Upper lobe of left lung (tissue), 4 donors: ENCODE measurements around the gene RIIAD1.

Experiments used
- EP300 ChIP-seq, 4 donors: sonication (generic); formaldehyde crosslinking; IDR thresholded peaks; one replicate each; pipeline ENCODE4 v1.5.1; 2017; ENCODE audit warnings: antibody characterized with exemption in 4 of 4, control low read depth in 2 of 4
- POLR2A ChIP-seq, 4 donors: fragments of 450-650 bp; IDR thresholded peaks; one replicate each; pipeline ENCODE4 v1.5.1; 2016 to 2017; ENCODE audit warnings: antibody characterized with exemption in 4 of 4, mild to moderate bottlenecking in 2 of 4
- TF ChIP-seq, protein P1 (sequence below), 6 experiments: fragments of 450-650 bp in 4 of 6; fragments of 200-600 bp in 2 of 6; sonication (generic) in 2 of 6; IDR thresholded peaks; one replicate each; pipeline ENCODE4 v1.5.1; 2016 to 2019; ENCODE audit warnings: antibody characterized with exemption in 6 of 6

DNA sequence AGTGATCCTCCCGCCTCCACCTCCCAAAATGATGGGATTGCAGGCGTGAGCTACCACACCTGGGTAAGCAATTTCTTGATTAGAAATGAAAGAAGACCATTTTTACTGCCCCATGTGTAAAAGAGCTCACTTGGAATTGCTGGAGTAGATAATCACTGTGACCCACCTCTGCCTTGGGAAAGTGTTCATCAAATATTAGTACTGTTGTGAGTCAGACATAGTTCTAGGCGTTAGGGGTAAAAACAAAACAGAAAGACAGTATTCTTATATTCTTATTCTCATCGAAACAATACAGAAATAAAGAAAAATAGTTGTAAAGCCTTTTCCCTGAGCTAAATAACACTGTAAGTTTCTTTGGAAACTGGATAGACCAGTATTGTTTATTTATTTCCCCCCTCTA is 40.9 kb upstream of the RIIAD1 start:
- TF ChIP-seq, protein P1, sequence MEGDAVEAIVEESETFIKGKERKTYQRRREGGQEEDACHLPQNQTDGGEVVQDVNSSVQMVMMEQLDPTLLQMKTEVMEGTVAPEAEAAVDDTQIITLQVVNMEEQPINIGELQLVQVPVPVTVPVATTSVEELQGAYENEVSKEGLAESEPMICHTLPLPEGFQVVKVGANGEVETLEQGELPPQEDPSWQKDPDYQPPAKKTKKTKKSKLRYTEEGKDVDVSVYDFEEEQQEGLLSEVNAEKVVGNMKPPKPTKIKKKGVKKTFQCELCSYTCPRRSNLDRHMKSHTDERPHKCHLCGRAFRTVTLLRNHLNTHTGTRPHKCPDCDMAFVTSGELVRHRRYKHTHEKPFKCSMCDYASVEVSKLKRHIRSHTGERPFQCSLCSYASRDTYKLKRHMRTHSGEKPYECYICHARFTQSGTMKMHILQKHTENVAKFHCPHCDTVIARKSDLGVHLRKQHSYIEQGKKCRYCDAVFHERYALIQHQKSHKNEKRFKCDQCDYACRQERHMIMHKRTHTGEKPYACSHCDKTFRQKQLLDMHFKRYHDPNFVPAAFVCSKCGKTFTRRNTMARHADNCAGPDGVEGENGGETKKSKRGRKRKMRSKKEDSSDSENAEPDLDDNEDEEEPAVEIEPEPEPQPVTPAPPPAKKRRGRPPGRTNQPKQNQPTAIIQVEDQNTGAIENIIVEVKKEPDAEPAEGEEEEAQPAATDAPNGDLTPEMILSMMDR (IDR thresholded peaks at IDR 0.05) = no peak
- TF ChIP-seq EP300 (IDR thresholded peaks at IDR 0.05) = no peak
- TF ChIP-seq POLR2A (IDR thresholded peaks at IDR 0.05) = no peak
